GM18870 (cell line): ENCODE results near the gene CSTF3.

Source experiments
- ATAC-seq: cut with Tn5 transposase; IDR thresholded peaks from one replicate; pipeline ENCODE4 v1.9.1; 2021; ENCODE audit warnings: moderate library complexity; ENCODE audit not compliant: unreplicated experiment

CSTF3 gene

DNA sequence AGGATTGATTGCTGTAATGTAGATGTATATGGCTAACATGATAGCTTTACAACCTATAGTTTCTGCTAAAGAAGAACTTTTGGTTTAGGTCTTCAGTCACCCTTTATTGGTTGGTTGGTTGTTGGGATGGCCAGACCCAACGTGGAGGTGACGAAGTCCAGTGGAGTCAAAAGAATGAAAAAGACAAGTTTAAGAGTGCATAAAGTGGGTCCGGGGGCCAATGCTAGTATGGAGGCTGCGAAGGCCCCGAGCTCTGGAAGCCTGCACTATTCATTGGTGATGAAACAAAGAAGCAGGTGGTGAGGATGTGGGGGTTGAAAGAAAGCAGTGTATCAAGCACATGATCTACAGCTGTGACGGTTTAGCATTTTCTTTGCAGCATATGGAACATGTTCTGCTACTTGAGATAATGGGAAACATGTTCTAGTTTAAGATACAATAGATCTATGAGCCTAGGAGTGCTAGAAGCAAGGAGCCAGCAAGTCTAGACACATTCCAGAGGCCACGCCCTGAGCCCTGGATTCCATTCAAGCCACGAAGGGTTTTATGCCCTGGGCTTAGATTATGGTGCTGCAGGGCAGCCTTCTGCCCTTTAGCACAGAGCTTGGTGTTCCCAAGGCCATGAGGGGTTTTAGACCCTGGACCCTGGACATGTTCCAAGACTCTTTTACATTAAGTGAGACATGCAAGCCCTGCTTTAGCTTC is 115.6 kb downstream of the CSTF3 start:
- ATAC-seq = no peak

DNA sequence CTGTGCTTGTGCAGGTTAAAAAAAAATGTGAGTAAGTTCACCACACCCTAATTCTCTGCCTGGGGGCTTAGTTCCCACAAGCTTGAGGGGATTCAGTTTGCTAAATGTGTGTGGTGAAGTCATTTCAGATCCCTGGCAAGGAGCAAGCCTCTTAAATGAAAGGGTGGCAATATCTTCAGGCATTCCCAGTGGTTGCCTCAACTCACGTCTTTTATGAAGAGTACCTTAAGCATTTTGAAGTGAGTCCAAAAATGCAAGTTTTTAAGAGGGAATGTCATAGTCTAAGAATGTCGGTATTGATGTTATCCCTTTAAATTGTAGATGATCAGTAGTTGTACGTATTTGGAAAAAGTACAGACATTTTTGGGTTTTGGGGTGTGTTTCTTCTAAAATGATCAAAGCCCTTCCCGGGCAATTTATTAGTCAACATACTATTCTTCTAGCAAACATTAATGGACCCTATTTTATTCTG is 117.0 kb downstream of the CSTF3 start:
- no peak for ATAC-seq

DNA sequence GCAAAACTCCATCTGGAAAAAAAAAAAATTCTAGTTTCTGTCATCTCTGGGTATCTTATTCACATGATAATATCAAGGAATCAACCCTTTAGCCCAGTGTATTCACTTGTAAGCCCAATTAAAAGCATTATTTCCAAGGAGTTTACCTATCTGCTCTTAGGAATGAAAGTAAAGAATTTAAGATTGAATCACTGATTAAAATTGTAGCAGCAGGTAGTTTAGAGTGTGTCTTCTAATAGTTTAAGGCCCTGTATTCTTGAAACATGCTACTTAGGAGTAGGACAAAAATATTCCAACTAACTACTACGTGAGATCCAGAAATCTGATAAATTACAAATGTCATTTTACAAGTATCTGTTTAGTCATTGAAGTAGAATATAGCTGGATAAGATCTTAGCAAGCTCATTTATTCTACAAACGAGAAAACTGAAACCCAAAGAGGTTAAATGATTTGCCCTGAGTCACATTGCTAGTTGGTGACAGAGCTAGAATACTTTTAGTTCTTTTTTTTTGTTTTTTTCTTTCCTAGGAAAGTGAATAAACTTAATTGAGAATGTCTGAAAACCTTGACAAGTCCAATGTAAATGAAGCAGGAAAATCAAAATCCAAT is 118.0 kb downstream of the CSTF3 start:
- no peak for ATAC-seq

DNA sequence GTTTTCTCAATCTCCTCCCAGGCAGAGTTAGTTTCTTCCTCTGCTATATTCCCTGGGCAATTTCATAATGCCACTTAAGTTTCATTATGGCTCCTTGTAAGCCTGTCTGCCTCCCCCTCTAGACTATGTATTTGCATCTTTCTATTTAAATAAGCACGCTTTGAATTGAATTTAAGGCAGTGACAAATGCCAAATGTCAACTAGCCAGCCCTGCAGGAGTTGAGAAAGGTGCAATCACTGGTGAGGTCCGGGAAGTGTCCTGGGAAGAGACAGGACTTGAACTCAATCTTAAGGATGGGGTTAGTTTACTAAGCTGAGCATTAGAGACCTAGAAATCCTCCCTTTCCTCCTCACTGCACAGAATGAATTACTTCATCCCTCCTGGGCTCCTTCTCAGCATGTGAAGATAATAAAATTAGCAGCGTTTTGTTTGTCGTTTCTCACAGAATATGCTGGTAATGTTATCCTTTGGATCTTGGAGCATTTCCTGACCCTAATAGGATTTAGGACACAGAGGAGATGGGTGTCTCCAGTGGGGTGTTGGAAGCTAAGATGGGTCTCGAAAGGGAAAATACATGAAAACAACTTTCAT is 120.3 kb downstream of the CSTF3 start:
- ATAC-seq = peak; percentile 8

DNA sequence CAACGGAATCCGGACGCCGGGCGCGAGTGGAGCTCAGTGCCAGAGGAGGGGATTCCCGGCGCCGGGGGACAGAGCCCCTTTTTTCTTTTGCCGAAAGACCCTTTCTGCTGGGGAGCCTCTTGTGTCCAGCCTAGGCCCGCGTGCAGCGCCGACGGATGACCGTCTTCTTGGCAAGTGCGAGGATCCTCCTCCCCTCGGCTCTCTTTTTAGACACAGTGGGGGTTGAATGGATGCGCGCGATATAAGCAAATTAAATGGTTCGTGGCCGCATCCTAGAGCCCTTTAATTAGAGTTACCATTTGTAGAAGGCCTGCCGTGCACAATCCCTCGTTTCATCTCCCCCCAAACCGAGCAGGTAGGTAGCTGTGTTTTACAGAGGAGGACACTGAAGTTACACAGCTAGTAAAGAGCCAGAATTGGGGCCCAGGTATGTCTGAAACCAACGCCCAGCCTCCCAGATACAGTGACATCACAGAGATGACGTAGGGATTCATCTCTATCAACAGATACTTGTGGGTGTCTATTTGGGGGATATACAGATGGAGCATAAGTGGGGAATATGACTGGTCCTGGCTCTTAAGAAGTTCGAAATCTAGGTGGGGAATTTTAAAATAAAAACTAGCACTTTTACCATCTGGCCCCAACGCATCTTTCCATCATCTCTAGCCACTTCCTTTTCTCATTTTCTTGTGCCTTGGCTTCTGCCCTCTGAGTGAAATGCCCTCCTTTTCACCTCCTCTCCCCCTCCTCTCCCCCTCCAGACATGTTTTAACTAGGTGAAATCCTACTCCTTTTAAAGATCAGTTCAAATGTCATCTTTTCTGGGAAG is 121.0 kb downstream of the CSTF3 start:
- peak; percentile 38 for ATAC-seq

DNA sequence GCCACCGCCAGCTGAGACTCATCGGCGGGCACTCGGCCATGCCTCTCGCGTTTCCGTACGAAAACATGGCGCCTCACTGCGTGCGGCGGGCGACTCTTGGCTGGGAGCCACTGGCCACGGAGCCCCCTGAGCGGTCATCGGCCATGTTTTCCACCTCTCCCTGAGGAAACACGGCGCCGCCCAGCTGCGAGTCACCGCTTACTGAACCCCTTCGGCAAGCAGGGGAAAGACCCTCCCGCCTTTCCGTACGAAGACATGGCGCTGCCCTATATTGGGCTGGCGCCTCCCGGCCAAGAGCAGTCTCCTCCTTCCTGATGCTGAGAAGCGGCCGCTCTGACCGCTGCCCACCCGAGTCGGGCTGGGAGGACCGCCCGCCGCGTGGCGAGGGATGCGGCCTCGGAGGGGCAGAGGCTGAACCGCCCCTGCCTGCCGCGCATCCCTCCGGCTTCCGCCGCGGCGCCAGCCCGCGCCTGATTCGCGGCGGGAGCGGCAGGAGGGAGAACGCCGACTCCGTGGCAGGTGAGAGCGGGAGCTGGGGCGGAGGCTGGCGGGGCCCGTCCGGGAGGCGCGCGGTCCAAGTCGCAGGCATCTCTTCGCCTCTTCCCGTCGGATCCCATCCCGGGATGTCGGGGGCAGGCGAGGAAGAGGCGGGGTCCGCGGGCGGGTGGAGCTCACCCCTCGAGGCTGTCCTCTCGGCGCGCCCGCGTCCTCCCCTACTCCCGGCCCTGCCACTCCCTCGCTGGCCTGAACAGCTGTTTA is 121.8 kb downstream of the CSTF3 start, which contains the start of gene TCP11L1:
Gene TCP11L1 (plus strand): TSS at position 299 of the 759 bp plus-strand sequence. CDS start 4,202 bp downstream, outside the sequence.
- peak; percentile 60 for ATAC-seq

DNA sequence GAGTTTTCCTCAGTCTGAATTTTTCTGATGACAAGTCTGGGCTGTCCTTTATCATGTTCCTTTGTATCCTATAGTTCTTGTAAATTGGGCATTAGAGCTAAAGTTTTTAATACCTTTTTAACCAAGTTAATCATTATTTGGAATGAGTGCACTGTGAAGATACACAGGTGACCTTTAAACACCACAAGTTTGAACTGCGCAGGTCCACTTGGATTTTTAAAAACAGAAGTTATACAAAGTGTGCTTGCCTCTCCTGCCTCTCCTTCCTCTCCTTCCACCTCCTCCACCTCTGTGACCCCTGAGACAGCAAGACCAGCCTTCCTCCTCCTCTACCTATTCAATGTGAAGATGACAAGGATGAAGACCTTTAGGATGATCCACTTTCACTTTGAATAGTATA is 126.3 kb downstream of the CSTF3 start:
- ATAC-seq = no peak
